Measurements from ENCODE around the gene MINDY4.

The MINDY4 gene

GRCh38 chr7:30861612-30862011, 90.4 kb downstream of the MINDY4 start:
- no peak overlapping the region for H3K4me3 ChIP-seq (IDR thresholded peaks at IDR 0.05; ENCODE audit: insufficient read depth, low read depth, low read length)
- no peaks in the 10 kb centered on the region for H3K79me2 ChIP-seq (ENCODE audit: insufficient read depth, low read depth)
- H3K27ac ChIP-seq: no peak overlapping the region
- H3K9ac ChIP-seq: no peak overlapping the region
- no peaks in the 10 kb centered on the region for H3K4me1 ChIP-seq (ENCODE audit: low read depth, poor library complexity, severe bottlenecking)
- no peak overlapping the region for H2AFZ ChIP-seq (ENCODE audit: low read depth)
- no peaks in the 10 kb centered on the region for H4K20me1 ChIP-seq (ENCODE audit: insufficient read depth)
- H3K4me2 ChIP-seq: no peak overlapping the region
- H3K27me3 ChIP-seq (ENCODE audit: insufficient read depth, low read depth): no peaks in the 10 kb centered on the region
- no peak for TF ChIP-seq CTCF (conservative IDR thresholded peaks at IDR 0.05; ENCODE audit: low read depth, low read length)
- no peaks in the 10 kb centered on the region for H3K36me3 ChIP-seq (ENCODE audit: insufficient read depth)

- no peaks in the 10 kb centered on the region for H4K20me1 ChIP-seq (ENCODE audit: insufficient read depth)
- H3K4me2 ChIP-seq: no peak overlapping the region
- H3K27ac ChIP-seq: no peak overlapping the region
- H3K9ac ChIP-seq: no peak overlapping the region
- no peak for TF ChIP-seq CTCF (conservative IDR thresholded peaks at IDR 0.05; ENCODE audit: low read depth, low read length)
- H3K79me2 ChIP-seq (ENCODE audit: insufficient read depth, low read depth): no peaks in the 10 kb centered on the region
- no peak overlapping the region for H2AFZ ChIP-seq (ENCODE audit: low read depth)
- no peaks in the 10 kb centered on the region for H3K36me3 ChIP-seq (ENCODE audit: insufficient read depth)
- no peaks in the 10 kb centered on the region for H3K4me1 ChIP-seq (ENCODE audit: low read depth, poor library complexity, severe bottlenecking)
- H3K4me3 ChIP-seq (IDR thresholded peaks at IDR 0.05; ENCODE audit: insufficient read depth, low read depth, low read length): no peak overlapping the region
- no peaks in the 10 kb centered on the region for H3K27me3 ChIP-seq (ENCODE audit: insufficient read depth, low read depth)
Observed at GRCh38 chr7:30862995-30863705, 91.9 kb downstream of the MINDY4 start.

GRCh38 chr7:30863706-30864035, 92.5 kb downstream of the MINDY4 start:
- no peaks in the 10 kb centered on the region for H3K27me3 ChIP-seq (ENCODE audit: insufficient read depth, low read depth)
- H3K36me3 ChIP-seq (ENCODE audit: insufficient read depth): no peaks in the 10 kb centered on the region
- H2AFZ ChIP-seq (ENCODE audit: low read depth): no peak overlapping the region
- H3K9ac ChIP-seq: no peak overlapping the region
- no peaks in the 10 kb centered on the region for H3K79me2 ChIP-seq (ENCODE audit: insufficient read depth, low read depth)
- no peak overlapping the region for H3K4me2 ChIP-seq
- H3K4me1 ChIP-seq (ENCODE audit: low read depth, poor library complexity, severe bottlenecking): no peaks in the 10 kb centered on the region
- no peak overlapping the region for H3K4me3 ChIP-seq (IDR thresholded peaks at IDR 0.05; ENCODE audit: insufficient read depth, low read depth, low read length)
- H3K27ac ChIP-seq: no peak overlapping the region
- no peak for TF ChIP-seq CTCF (conservative IDR thresholded peaks at IDR 0.05; ENCODE audit: low read depth, low read length)
- H4K20me1 ChIP-seq (ENCODE audit: insufficient read depth): no peaks in the 10 kb centered on the region

GRCh38 chr7:30864101-30864500, 92.9 kb downstream of the MINDY4 start:
- TF ChIP-seq CTCF (conservative IDR thresholded peaks at IDR 0.05; ENCODE audit: low read depth, low read length): no peak
- Histone ChIP-seq H3K27ac (no peak overlapping the region), H3K4me1 (ENCODE audit: low read depth, poor library complexity, severe bottlenecking) (no peaks in the 10 kb centered on the region), H3K36me3 (ENCODE audit: insufficient read depth) (no peaks in the 10 kb centered on the region), H3K79me2 (ENCODE audit: insufficient read depth, low read depth) (no peaks in the 10 kb centered on the region), H2AFZ (ENCODE audit: low read depth) (no peak overlapping the region), H3K4me2 (no peak overlapping the region), H4K20me1 (ENCODE audit: insufficient read depth) (no peaks in the 10 kb centered on the region), H3K9ac (no peak overlapping the region), H3K27me3 (ENCODE audit: insufficient read depth, low read depth) (no peaks in the 10 kb centered on the region), H3K4me3 (IDR thresholded peaks at IDR 0.05; ENCODE audit: insufficient read depth, low read depth, low read length) (no peak overlapping the region)

All from KMS-11 (cell line).